Progenitor cell of endocrine pancreas (in vitro differentiated cells): Measurements from ENCODE around the gene FZD7. TPM values are rescaled to one million over a fixed set of nuclear protein-coding genes. Genes with fewer than 3 reads are reported as not detected.

ENCODE experiments used
- DNase-seq: peaks from one replicate; pipeline ENCODE4 v3.0.0; 2021; ENCODE audit warnings: low spot score; ENCODE audit not compliant: unreplicated experiment
- H3K27ac Mint-ChIP-seq: 2 replicates; pipeline ENCODE4 v1.8.0; 2021; ENCODE audit warnings: mild to moderate bottlenecking, moderate library complexity, mixed read lengths
- H3K27me3 Mint-ChIP-seq: 2 replicates; pipeline ENCODE4 v1.8.0; 2021; ENCODE audit warnings: mixed read lengths
- H3K36me3 Mint-ChIP-seq: 2 replicates; pipeline ENCODE4 v1.8.0; 2022; ENCODE audit warnings: mixed read lengths; ENCODE audit not compliant: insufficient read depth
- H3K4me1 Mint-ChIP-seq: 2 replicates; pipeline ENCODE4 v1.8.0; 2021; ENCODE audit warnings: low read depth, mixed read lengths
- H3K4me3 Mint-ChIP-seq: 2 replicates; pipeline ENCODE4 v1.8.0; 2021; ENCODE audit warnings: low read depth, mild to moderate bottlenecking, moderate library complexity, mixed read lengths
- H3K9me3 Mint-ChIP-seq: 2 replicates; pipeline ENCODE4 v1.8.0; 2021; ENCODE audit warnings: low read depth, mixed read lengths
- total RNA-seq: library from RNA; stranded (reverse); gene quantifications from 2 replicates; pipeline ENCODE4 v1.2.1, GENCODE V29; 2021
- TF ChIP-seq, protein P1 (sequence below): fragments of 200-600 bp; sonication (generic); IDR thresholded peaks from one replicate; pipeline ENCODE4 v1.5.0; 2021; ENCODE audit warnings: antibody characterized with exemption, mild to moderate bottlenecking; ENCODE audit not compliant: unreplicated experiment

The FZD7 gene
- total RNA-seq, 1 donor from 2014 or later: 74.2 TPM

GRCh38 chr2:202066875-202067274 lies 33.2 kb downstream of the FZD7 start:
- Mint-ChIP-seq H3K9me3 (no peaks in the 10 kb centered on the region), H3K4me1 (peaks cover 14% of the 10 kb centered on the region), H3K27me3 (no peaks in the 10 kb centered on the region), H3K27ac (no peak overlapping the region), H3K36me3 (no peaks in the 10 kb centered on the region), H3K4me3 (no peak overlapping the region)
- TF ChIP-seq, protein P1, sequence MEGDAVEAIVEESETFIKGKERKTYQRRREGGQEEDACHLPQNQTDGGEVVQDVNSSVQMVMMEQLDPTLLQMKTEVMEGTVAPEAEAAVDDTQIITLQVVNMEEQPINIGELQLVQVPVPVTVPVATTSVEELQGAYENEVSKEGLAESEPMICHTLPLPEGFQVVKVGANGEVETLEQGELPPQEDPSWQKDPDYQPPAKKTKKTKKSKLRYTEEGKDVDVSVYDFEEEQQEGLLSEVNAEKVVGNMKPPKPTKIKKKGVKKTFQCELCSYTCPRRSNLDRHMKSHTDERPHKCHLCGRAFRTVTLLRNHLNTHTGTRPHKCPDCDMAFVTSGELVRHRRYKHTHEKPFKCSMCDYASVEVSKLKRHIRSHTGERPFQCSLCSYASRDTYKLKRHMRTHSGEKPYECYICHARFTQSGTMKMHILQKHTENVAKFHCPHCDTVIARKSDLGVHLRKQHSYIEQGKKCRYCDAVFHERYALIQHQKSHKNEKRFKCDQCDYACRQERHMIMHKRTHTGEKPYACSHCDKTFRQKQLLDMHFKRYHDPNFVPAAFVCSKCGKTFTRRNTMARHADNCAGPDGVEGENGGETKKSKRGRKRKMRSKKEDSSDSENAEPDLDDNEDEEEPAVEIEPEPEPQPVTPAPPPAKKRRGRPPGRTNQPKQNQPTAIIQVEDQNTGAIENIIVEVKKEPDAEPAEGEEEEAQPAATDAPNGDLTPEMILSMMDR: no peak
- DNase-seq: no peak

- no peak overlapping the region for H3K27ac Mint-ChIP-seq
- H3K36me3 Mint-ChIP-seq: no peaks in the 10 kb centered on the region
- no peaks in the 10 kb centered on the region for H3K9me3 Mint-ChIP-seq
- DNase-seq: no peak
- TF ChIP-seq, protein P1: no peak
- H3K4me1 Mint-ChIP-seq: peaks cover 14% of the 10 kb centered on the region
- H3K4me3 Mint-ChIP-seq: no peak overlapping the region
- H3K27me3 Mint-ChIP-seq: no peaks in the 10 kb centered on the region
Observed at GRCh38 chr2:202067589-202067988, 33.9 kb downstream of the FZD7 start.

DNA sequence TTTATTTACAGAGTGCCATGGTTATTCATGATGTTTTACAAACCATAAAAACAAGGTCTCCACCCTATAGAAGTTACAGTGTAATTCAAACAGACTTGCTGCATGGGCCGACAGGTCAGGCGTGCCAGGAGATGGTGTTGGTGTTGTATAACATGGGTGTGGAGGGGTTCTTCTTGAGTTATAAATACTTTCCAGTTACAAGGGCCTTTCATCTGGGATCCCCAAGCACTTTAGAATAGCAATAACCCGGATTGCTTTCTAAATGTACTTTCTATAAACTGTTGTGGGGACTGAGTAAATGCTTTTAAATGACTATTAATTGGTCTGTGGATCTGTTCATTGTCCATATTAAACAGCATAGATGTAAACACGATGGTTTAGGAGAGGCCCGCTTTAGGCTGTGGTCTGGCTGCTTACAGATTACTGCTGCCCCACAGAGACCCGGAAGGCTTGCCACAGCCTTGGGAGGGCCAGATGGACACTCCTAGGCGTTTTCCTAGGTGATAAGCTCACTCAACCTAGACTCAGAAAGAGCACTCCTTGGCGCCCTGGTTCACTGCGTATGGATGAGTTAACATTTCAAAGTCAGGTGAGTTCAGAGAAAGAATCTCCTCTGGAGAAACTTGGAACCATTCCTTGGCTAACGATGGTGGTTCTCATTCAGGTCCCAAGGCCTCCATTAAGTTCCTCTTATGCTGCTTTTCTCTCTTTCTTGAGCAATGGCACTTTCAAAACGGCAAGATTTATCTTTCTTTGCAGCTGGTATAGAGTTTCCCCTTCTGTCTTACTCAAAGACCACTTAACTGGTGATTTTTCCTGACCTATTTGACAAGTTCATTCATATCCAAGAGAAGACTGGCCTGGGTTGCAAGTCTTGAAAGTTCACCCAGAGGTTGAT lies 35.8 kb downstream of the FZD7 start:
- Mint-ChIP-seq H3K36me3 (no peaks in the 10 kb centered on the region), H3K27ac (no peak overlapping the region), H3K9me3 (no peaks in the 10 kb centered on the region), H3K4me1 (peaks cover 11% of the 10 kb centered on the region), H3K4me3 (no peak overlapping the region), H3K27me3 (peaks cover 3% of the 10 kb centered on the region)
- no peak for DNase-seq
- TF ChIP-seq, protein P1: no peak

DNA sequence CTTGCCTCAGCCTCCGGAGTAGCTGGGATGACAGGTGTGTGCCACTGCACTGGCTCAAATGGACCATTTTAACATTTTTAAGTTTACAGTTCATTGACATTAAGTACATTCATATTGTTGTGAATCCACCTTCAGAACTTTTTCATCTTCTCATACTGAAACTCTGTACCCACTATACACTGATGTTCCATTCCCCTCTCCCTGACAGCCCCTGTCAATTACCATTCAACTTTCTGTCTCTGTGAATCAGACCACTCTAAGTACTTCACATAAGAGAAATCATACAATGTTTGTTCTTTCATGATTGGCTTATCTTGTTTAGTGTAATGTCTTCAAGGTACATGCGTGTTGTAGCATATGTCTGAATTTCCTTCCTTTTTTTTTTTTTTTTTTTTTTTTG lies 37.5 kb downstream of the FZD7 start:
- no peak for DNase-seq
- H3K4me3 Mint-ChIP-seq: no peak overlapping the region
- H3K4me1 Mint-ChIP-seq: peaks cover 9% of the 10 kb centered on the region
- H3K27ac Mint-ChIP-seq: no peak overlapping the region
- H3K9me3 Mint-ChIP-seq: no peaks in the 10 kb centered on the region
- peaks cover 3% of the 10 kb centered on the region for H3K27me3 Mint-ChIP-seq
- TF ChIP-seq, protein P1: no peak
- no peaks in the 10 kb centered on the region for H3K36me3 Mint-ChIP-seq

DNA sequence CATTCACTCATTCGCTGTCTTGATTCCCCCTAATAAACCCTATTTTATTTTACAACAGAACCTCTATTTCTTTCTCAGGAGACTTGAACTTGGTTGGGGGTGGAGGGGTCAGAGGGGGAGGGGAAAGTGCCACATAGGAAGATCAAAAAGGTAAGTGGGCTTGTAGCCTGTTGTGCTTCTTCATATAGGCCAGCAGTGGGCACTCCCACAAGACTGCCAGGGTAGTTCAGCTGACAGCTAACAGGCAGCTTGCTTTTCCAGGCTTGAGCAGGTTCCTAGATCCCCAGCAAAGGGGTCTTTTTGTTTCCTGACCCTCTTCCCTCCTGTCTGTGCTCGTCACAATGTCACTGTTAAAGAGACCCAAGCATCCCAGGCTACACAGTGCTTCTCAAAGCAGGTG lies 38.6 kb downstream of the FZD7 start:
- Mint-ChIP-seq H3K27ac (no peak overlapping the region), H3K4me3 (no peak overlapping the region), H3K4me1 (peaks cover 6% of the 10 kb centered on the region), H3K27me3 (peaks cover 3% of the 10 kb centered on the region), H3K9me3 (no peaks in the 10 kb centered on the region), H3K36me3 (no peaks in the 10 kb centered on the region)
- TF ChIP-seq, protein P1: peak; percentile 41
- no peak for DNase-seq
